Choroid plexus epithelial cell (primary cell): ENCODE measurements around the gene SMURF2.
A peak's percentile ranks its signal among the peaks of the same experiment; 100 is the strongest.

ENCODE experiments used
- DNase-seq: peaks from one replicate; pipeline ENCODE4 v3.0.0-alpha.2; 2010; ENCODE audit warnings: low read depth
- H3K4me3 ChIP-seq: 2 replicates; pipeline ENCODE4 v1.5.1; 2011; ENCODE audit warnings: low read depth, mild to moderate bottlenecking, control low read depth, low read length, moderate library complexity
- CTCF ChIP-seq: conservative IDR thresholded peaks from 2 replicates; pipeline ENCODE4 v1.5.1; 2011; ENCODE audit warnings: low read depth, mild to moderate bottlenecking, control low read depth, inconsistent platforms, low read length, moderate library complexity

The SMURF2 gene

GRCh38 chr17:64653325-64653984 lies 8.7 kb downstream of the SMURF2 start:
- H3K4me3 ChIP-seq, result no peak overlapping the region
- DNase-seq, result peak; percentile 52
- no peak for TF ChIP-seq CTCF

DNA sequence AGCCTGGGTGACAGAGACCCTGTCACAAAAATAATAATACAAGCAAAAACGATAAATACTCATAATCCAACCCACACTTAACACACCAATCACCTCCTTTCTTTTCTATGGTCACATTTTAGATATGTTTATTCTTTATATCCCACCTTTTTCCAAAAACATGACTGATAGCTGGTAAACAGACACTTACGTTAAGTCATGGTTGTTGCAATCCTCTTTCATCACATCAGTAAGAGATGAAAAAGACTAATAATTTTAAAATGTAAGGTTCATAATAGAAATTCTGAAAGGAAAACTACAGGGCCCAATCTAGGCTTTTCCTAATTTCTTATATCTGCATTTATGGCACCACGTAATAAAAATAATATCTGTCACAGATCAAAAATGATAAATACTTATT lies 10.2 kb downstream of the SMURF2 start:
- TF ChIP-seq CTCF, result no peak
- DNase-seq, result peak; percentile 15
- H3K4me3 ChIP-seq, result no peak overlapping the region

DNA sequence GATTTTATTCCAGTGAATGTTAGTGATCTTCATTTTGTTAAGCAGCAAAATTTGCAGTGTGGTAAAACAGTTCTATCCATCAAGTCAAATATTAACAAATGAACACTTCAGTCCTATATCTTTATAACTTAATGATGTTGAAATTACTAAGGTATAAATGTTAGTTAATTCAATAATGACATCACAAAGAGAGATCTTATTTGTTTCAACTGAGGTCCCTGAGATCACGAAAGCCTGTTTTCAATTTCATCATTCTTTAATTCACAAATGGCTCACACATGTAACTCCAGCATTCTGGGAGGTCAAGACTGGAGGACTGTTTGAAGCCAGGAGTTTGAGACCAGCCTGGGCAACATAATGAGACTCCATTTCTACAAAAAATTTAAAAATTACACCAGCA lies 13.9 kb downstream of the SMURF2 start:
- H3K4me3 ChIP-seq, result no peak overlapping the region
- TF ChIP-seq CTCF, result no peak
- DNase-seq, result no peak

DNA sequence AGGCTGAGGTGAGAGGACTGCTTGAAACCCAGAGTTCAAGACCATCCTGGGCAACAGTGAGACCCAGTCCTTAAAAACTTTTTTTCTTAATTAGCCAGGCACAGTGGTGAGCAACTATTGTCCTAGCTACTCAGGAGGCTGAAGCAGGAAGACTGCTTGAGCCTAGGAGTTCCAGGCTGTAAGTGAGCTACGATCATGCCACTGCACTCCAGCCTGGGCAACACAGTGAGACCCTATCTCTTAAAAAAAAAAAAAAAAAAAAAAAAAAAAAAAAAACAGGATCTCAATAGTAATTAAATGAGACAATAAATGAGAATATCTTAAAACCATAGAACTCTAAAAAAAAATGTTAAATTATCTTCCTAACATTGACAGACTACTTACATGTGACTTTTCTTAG lies 14.3 kb downstream of the SMURF2 start:
- H3K4me3 ChIP-seq, result no peak overlapping the region
- DNase-seq, result no peak

DNA sequence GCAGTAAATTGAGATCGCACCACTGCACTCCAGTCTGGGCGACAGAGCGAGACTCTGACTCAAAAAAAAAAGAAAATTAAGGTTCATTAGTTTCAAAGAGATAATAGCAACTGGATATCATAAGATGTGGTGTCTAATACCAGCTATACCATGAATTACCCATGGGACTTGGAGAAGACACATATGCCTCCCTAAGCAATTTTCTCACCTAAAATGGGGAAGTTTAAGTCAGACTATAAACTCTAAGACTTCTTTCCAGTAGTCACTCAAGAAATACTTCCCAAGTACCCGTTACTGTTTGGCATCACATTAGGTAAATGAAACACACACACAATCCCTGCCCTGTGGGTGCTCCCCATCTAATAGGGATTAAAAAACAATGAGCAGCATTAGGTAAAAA lies 22.6 kb downstream of the SMURF2 start:
- H3K4me3 ChIP-seq, result no peak overlapping the region
- DNase-seq, result no peak

More for the DNA sequence above, 14.3 kb downstream of the SMURF2 start:
- TF ChIP-seq CTCF, result no peak

DNA sequence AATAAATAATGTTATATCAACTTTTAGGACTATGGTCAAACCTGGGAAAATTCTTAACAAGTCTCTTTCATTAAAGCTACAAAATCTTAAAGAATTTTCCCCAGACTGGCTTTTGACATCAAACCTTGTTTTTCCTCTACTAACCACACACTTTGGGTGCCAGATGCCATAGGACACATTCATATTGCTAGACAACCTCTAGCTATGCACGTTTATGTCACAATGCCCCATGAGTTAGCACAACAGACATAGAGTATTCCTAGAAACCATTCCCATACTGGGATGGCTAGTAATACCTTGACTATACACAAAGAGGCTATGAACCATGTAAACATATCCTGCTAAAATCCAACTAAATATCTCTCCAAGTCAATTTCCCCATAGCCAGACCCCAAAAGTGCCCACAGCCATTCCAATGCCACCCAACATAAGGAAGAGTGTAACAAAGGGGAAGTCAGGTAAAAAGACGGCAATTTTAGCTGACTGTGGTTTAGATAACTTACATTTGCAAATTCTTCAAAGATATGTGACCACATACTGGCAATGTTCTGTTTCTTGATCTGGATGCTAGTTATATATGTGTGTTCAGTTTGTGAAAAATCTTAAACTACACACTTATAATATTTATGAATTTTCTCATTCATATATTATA lies 23.4 kb downstream of the SMURF2 start:
- no peak for TF ChIP-seq CTCF
- DNase-seq, result peak; percentile 48

More for the DNA sequence above, 22.6 kb downstream of the SMURF2 start:
- TF ChIP-seq CTCF, result no peak

More for the DNA sequence above, 23.4 kb downstream of the SMURF2 start:
- no peak overlapping the region for H3K4me3 ChIP-seq
